Testis (tissue), 2 donors: Measurements from ENCODE around the gene RBPJ.

ENCODE experiments used
- CTCF ChIP-seq, 3 experiments: fragments of 450-650 bp in 2 of 3; fragments of 200-600 bp in 1 of 3; sonication (generic) in 1 of 3; IDR thresholded peaks; one replicate each; pipeline ENCODE4 v1.5.1; 2016 to 2019; ENCODE audit warnings: antibody characterized with exemption in 3 of 3, mild to moderate bottlenecking in 2 of 3, moderate library complexity in 1 of 3
- POLR2A ChIP-seq: fragments of 450-650 bp; IDR thresholded peaks from one replicate; pipeline ENCODE4 v1.6.1; 2017; ENCODE audit warnings: antibody characterized with exemption, mild to moderate bottlenecking, moderate library complexity

GRCh38 chr4:26294904-26295303 is 25.9 kb upstream of the RBPJ start:
- TF ChIP-seq CTCF (IDR thresholded peaks at IDR 0.05) (no peak), POLR2A (no peak)
